ENCODE results near the gene MREG.

MREG gene

DNA sequence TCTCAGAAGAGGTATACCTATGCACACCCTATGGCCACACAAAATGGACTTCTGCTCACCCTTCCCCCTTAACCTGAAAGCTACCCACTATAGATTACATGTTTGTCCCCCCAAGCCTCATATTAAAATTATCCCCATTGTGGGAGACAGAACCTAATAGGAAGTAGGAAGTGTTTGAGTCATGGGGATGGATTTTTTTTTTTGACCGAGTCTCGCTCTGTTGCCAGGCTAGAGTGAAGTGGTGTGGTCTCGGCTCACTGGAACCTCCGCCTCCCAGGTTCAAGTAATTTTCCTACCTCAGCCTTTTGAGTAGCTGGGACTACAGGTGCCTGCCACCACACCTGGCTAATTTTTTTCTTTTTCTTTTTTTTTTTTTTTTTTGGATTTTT lies 98.6 kb downstream of the MREG start:
- H3K36me3 ChIP-seq = no peaks in the 10 kb centered on the region
- H3K4me3 ChIP-seq (ENCODE audit: low read depth, low read length) = no peak overlapping the region
- no peak for DNase-seq
- TF ChIP-seq, protein P1, sequence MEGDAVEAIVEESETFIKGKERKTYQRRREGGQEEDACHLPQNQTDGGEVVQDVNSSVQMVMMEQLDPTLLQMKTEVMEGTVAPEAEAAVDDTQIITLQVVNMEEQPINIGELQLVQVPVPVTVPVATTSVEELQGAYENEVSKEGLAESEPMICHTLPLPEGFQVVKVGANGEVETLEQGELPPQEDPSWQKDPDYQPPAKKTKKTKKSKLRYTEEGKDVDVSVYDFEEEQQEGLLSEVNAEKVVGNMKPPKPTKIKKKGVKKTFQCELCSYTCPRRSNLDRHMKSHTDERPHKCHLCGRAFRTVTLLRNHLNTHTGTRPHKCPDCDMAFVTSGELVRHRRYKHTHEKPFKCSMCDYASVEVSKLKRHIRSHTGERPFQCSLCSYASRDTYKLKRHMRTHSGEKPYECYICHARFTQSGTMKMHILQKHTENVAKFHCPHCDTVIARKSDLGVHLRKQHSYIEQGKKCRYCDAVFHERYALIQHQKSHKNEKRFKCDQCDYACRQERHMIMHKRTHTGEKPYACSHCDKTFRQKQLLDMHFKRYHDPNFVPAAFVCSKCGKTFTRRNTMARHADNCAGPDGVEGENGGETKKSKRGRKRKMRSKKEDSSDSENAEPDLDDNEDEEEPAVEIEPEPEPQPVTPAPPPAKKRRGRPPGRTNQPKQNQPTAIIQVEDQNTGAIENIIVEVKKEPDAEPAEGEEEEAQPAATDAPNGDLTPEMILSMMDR (IDR thresholded peaks at IDR 0.05; ENCODE audit: low read depth, low read length) = no peak
- no peaks in the 10 kb centered on the region for H3K27me3 ChIP-seq (ENCODE audit: insufficient read depth, low read depth, severe bottlenecking)
- no peak overlapping the region for H3K27ac ChIP-seq
- H3K9me3 ChIP-seq (ENCODE audit: severe bottlenecking) = no peaks in the 10 kb centered on the region

DNA sequence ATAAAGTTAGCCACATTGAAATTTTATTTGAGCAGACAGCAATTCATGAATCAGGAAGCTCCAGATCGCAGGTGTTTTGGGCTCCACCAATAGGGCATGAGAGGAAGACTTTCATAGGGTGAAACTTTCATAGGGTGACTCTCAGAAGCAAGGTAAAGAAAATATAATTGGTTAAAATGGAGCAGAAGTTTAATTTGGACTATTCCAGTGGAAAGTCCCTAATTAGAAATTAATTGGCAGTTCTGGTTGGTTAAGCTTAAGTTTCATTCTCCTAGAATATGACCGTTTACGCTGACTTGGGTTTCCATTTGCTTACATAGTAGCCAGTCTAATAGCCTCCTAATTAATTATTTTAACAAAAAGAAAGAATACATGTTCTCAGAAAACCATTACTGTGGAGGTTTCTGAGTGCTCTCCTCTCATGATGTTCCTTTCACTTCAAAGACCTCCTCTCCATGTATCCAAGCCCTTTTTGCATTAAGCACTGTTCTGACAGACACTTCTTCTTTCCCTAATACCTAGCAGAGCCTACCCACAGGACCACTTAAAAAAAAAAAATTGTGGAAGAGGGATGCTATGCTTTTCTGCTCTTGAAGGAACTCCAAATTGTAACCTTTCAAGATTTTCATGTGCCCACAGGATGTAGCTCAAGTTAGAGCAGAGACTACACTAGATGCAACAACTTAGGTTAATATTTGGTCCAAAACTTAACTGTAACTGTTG lies 99.1 kb downstream of the MREG start:
- TF ChIP-seq, protein P1 (IDR thresholded peaks at IDR 0.05; ENCODE audit: low read depth, low read length) = no peak
- H3K4me3 ChIP-seq (ENCODE audit: low read depth, low read length) = no peak overlapping the region
- no peaks in the 10 kb centered on the region for H3K36me3 ChIP-seq
- no peak overlapping the region for H3K27ac ChIP-seq
- no peaks in the 10 kb centered on the region for H3K27me3 ChIP-seq (ENCODE audit: insufficient read depth, low read depth, severe bottlenecking)
- no peaks in the 10 kb centered on the region for H3K9me3 ChIP-seq (ENCODE audit: severe bottlenecking)
- no peak for DNase-seq

DNA sequence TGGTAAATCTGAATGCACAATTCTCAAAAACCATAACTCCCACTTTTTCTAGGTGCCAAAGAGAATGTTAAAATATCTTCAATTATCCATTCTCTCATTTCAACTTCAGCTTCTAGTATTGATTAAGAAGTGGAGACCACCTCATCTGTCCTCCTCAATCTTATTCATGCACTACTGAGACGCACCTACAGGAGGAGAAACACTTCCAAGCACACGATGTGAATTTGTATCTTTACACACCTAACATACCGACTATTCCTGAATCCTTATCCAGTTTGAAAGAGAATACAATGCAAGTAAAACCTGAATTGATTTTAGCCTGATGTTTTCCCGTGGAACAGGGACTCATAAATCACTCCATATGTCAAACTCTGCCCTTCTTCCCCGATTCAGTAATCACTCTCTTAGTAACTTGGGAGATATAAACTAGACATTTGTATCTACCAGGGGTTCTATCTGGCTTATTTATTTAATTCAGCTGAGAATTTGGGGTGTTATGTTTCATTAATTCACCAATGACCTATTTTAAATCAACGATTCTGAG lies 101.0 kb downstream of the MREG start:
- no peaks in the 10 kb centered on the region for H3K36me3 ChIP-seq
- H3K9me3 ChIP-seq (ENCODE audit: severe bottlenecking) = no peaks in the 10 kb centered on the region
- H3K27ac ChIP-seq = no peak overlapping the region
- no peaks in the 10 kb centered on the region for H3K27me3 ChIP-seq (ENCODE audit: insufficient read depth, low read depth, severe bottlenecking)
- TF ChIP-seq, protein P1 (IDR thresholded peaks at IDR 0.05; ENCODE audit: low read depth, low read length) = no peak
- no peak overlapping the region for H3K4me3 ChIP-seq (ENCODE audit: low read depth, low read length)
- no peak for DNase-seq

DNA sequence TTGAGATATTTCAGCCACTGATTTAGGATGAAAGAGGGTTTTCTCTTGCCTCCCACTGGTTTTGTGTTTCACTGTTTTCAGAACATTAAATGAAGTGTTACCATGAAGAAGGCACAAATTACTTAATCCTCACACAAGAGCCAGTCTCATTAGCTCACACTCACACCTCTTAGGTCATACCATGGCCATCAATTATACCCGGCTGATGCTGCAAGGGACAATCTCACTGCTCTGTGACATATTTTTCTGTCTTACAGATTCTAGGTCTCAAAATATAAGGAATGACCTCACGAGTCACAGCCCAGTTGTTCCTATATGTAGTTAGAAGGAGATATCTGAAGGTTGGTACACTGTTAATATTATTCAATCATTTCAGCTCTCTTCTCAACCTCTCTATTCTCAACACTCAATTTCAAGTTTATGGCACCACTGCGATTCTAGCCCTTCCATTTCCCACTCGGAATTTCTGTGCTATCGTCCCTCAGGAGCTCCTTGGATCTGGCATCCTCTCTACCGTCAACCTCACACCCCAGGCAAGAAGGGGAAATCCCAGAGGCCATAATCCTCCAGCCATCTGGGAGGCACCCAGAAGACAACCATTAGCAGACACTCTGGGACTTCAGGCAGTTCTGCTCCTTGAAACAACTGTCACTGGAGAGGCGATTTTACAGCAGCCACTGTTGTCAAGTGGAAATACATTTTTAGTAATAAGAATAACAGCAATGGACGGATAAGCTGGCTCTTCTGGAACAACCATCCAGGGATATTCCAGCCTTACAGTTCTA lies 101.9 kb downstream of the MREG start:
- H3K27me3 ChIP-seq (ENCODE audit: insufficient read depth, low read depth, severe bottlenecking) = no peaks in the 10 kb centered on the region
- H3K4me3 ChIP-seq (ENCODE audit: low read depth, low read length) = no peak overlapping the region
- H3K27ac ChIP-seq = no peak overlapping the region
- no peaks in the 10 kb centered on the region for H3K9me3 ChIP-seq (ENCODE audit: severe bottlenecking)
- H3K36me3 ChIP-seq = no peaks in the 10 kb centered on the region
- DNase-seq = peak; percentile 59
- TF ChIP-seq, protein P1 (IDR thresholded peaks at IDR 0.05; ENCODE audit: low read depth, low read length) = no peak

DNA sequence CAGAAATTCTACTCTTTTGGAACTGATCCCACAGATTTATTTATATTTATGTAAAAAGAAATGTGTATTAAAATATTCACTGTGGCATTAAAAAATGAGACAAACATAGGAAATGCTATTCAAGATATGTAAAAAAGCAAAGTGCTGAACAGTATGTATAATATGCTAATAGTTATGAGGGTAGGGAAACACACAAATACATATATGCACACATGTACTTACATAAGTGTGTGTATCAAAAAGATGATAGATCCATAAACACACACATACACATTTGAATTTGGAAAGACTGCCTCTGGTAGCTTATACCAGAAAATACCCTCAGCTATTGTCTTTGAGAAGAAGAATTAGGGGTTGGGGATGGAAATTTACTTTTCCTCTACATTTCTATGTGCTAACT lies 103.2 kb downstream of the MREG start:
- Histone ChIP-seq H3K27ac (no peak overlapping the region), H3K9me3 (ENCODE audit: severe bottlenecking) (no peaks in the 10 kb centered on the region), H3K4me3 (ENCODE audit: low read depth, low read length) (no peak overlapping the region), H3K36me3 (no peaks in the 10 kb centered on the region), H3K27me3 (ENCODE audit: insufficient read depth, low read depth, severe bottlenecking) (no peaks in the 10 kb centered on the region)
- DNase-seq = no peak
- TF ChIP-seq, protein P1 (IDR thresholded peaks at IDR 0.05; ENCODE audit: low read depth, low read length) = no peak
